ENCODE results near the gene MYL11.

Gene MYL11

DNA sequence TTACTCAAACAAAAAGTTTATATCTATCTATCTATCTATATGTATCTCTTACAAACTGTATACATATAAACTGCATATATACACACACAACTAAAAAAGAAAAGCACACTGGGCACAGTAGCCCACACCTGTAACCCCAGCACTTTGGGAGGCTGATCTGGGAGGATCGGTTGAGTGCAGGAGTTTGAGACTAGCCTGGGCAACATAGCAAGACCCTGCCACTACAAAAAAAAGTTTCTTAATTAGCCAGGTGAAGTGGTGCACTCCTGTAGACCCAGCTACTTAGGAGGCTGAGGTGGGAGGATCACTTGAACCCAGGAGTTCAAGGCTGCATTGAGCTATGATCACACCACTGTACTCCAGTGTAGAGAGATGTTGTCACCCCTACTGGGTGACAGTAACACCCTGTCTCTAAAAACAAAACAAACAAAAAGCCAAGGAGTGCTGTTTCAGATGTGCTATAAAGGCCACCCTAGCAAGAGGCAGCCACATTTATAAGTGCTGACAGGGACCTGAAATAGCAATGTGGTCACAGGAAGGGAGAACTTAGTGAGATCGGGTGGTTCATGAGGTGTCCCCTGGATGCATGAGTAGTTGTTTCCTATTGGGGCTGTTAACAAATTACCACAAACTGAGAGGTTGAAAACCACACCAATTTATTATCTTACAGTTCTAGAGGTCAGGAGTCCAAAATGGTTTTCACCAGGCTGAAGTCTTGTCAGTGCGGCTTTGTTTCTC is 24.3 kb upstream of the MYL11 start:
- Histone ChIP-seq H3K9ac (ENCODE audit: low read depth, low read length) (no peak overlapping the region), H3K27ac (ENCODE audit: low read length) (no peak overlapping the region), H4K20me1 (ENCODE audit: insufficient read depth, low read length) (peaks cover 22% of the 10 kb centered on the region), H3K27me3 (ENCODE audit: insufficient read depth, low read length, poor library complexity) (no peaks in the 10 kb centered on the region), H3K4me3 (ENCODE audit: low read depth in 1 of 2, low read length in 2 of 2) (no peak overlapping the region), H3K4me2 (ENCODE audit: insufficient read depth, low read length) (no peak overlapping the region), H3K4me1 (ENCODE audit: insufficient read depth, low read length) (peaks cover 20% of the 10 kb centered on the region), H3K9me3 (ENCODE audit: insufficient read depth, low read length, severe bottlenecking) (no peaks in the 10 kb centered on the region), H3K36me3 (ENCODE audit: insufficient read depth, low read length) (peaks cover 42% of the 10 kb centered on the region), H3K79me2 (ENCODE audit: insufficient read depth, low read length) (peaks cover 27% of the 10 kb centered on the region), H2AFZ (ENCODE audit: low read depth, low read length) (no peak overlapping the region)
- no peak for TF ChIP-seq EZH2 (IDR thresholded peaks at IDR 0.05; ENCODE audit: borderline replicate concordance, low read depth, low read length, severe bottlenecking)
- TF ChIP-seq, protein P1, sequence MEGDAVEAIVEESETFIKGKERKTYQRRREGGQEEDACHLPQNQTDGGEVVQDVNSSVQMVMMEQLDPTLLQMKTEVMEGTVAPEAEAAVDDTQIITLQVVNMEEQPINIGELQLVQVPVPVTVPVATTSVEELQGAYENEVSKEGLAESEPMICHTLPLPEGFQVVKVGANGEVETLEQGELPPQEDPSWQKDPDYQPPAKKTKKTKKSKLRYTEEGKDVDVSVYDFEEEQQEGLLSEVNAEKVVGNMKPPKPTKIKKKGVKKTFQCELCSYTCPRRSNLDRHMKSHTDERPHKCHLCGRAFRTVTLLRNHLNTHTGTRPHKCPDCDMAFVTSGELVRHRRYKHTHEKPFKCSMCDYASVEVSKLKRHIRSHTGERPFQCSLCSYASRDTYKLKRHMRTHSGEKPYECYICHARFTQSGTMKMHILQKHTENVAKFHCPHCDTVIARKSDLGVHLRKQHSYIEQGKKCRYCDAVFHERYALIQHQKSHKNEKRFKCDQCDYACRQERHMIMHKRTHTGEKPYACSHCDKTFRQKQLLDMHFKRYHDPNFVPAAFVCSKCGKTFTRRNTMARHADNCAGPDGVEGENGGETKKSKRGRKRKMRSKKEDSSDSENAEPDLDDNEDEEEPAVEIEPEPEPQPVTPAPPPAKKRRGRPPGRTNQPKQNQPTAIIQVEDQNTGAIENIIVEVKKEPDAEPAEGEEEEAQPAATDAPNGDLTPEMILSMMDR (IDR thresholded peaks at IDR 0.05; ENCODE audit: borderline replicate concordance, extremely low read depth, low read length, poor library complexity, severe bottlenecking) = no peak
- ATAC-seq (ENCODE audit: insufficient read depth, low read depth) (no peak), DNase-seq (no peak)

DNA sequence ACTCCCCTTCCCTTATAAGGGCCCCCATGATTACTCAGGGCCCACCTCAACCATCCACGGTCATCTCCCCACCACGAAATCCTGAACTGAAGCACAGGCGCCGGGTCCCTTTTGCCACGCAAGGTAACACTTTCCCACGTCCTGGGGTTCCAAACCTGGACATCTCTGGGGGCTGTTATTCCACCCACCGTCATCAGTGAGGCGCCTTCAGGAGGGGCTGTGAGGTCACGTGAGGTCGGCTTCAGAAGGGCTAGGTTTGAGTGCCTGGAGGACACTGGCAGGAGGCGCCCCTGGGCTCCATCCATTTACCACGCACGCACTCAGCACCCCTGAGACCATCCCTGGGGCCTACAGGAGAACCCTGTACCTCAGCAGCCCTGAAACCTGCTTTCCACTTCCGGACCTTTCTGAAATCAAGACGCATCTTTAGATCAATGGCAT is 23.6 kb upstream of the MYL11 start:
- H3K9me3 ChIP-seq (ENCODE audit: insufficient read depth, low read length, severe bottlenecking) = no peaks in the 10 kb centered on the region
- no peak for ATAC-seq (ENCODE audit: insufficient read depth, low read depth)
- H3K36me3 ChIP-seq (ENCODE audit: insufficient read depth, low read length) = peaks cover 42% of the 10 kb centered on the region
- H3K27me3 ChIP-seq (ENCODE audit: insufficient read depth, low read length, poor library complexity) = no peaks in the 10 kb centered on the region
- H3K27ac ChIP-seq (ENCODE audit: low read length) = no peak overlapping the region
- H3K9ac ChIP-seq (ENCODE audit: low read depth, low read length) = no peak overlapping the region
- no peak overlapping the region for H2AFZ ChIP-seq (ENCODE audit: low read depth, low read length)
- H3K4me3 ChIP-seq (ENCODE audit: low read depth in 1 of 2, low read length in 2 of 2) = no peak overlapping the region
- peaks cover 22% of the 10 kb centered on the region for H4K20me1 ChIP-seq (ENCODE audit: insufficient read depth, low read length)
- H3K4me2 ChIP-seq (ENCODE audit: insufficient read depth, low read length) = no peak overlapping the region
- no peak for DNase-seq
- H3K79me2 ChIP-seq (ENCODE audit: insufficient read depth, low read length) = peaks cover 32% of the 10 kb centered on the region
- no peak for TF ChIP-seq EZH2 (IDR thresholded peaks at IDR 0.05; ENCODE audit: borderline replicate concordance, low read depth, low read length, severe bottlenecking)
- TF ChIP-seq, protein P1 (IDR thresholded peaks at IDR 0.05; ENCODE audit: borderline replicate concordance, extremely low read depth, low read length, poor library complexity, severe bottlenecking) = no peak
- peaks cover 28% of the 10 kb centered on the region for H3K4me1 ChIP-seq (ENCODE audit: insufficient read depth, low read length)

DNA sequence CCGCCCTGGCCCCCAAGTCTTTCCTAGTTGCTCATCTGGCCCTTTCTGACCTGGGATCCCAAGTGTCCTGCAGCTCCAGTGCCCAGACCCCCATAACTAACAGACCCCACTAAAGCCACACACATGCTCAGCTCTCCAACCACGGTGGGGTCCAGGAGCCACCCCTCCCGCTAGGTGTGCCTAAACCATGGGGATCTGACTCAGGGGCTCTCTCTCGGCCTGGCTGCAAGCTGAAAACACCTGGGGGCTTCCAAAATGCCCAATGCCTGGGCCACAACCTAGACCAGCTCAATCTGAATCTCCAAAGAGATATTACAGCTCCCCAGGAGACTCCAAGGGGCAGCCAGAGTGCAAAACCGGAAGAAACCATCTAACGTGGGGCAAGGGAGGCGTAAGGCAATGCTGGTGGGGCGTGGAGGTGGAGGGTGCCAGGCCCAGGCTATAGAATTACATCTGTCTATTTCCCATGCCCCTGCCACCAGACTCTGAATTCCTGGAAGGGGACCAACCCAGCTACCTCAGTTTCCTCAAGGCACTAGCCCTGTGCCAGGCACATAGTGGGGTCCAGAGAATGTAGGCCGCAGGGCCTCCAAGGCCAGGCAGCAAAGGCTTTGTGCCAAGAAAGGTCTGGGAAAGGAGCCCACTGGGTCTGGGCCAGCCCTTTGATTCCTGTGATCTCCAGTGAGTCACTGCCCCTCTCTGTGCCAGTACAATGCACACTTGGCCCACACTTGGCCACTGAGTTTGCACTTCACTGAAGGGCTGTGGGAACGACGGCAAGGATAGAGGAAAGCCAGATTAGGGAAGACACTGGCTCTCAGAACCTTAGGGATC is 22.8 kb upstream of the MYL11 start:
- Histone ChIP-seq H3K27me3 (ENCODE audit: insufficient read depth, low read length, poor library complexity) (no peaks in the 10 kb centered on the region), H3K9me3 (ENCODE audit: insufficient read depth, low read length, severe bottlenecking) (no peaks in the 10 kb centered on the region), H2AFZ (ENCODE audit: low read depth, low read length) (no peak overlapping the region), H3K4me3 (ENCODE audit: low read depth in 1 of 2, low read length in 2 of 2) (no peak overlapping the region), H3K4me2 (ENCODE audit: insufficient read depth, low read length) (no peak overlapping the region), H3K9ac (ENCODE audit: low read depth, low read length) (no peak overlapping the region), H3K4me1 (ENCODE audit: insufficient read depth, low read length) (peaks cover 35% of the 10 kb centered on the region), H3K36me3 (ENCODE audit: insufficient read depth, low read length) (peaks cover 46% of the 10 kb centered on the region), H4K20me1 (ENCODE audit: insufficient read depth, low read length) (peaks cover 22% of the 10 kb centered on the region), H3K27ac (ENCODE audit: low read length) (no peak overlapping the region), H3K79me2 (ENCODE audit: insufficient read depth, low read length) (peaks cover 32% of the 10 kb centered on the region)
- DNase-seq (no peak), ATAC-seq (ENCODE audit: insufficient read depth, low read depth) (no peak)
- no peak for TF ChIP-seq EZH2 (IDR thresholded peaks at IDR 0.05; ENCODE audit: borderline replicate concordance, low read depth, low read length, severe bottlenecking)
- TF ChIP-seq, protein P1 (IDR thresholded peaks at IDR 0.05; ENCODE audit: borderline replicate concordance, extremely low read depth, low read length, poor library complexity, severe bottlenecking) = no peak
